C4-2B (cell line): ENCODE measurements around the gene KIF18B.

ENCODE experiments used
- CTCF ChIP-seq: fragments of 450-650 bp; conservative IDR thresholded peaks from 2 replicates; pipeline ENCODE4 v1.5.1; 2017; ENCODE audit warnings: mild to moderate bottlenecking
- ZFX ChIP-seq: fragments of 450-650 bp; IDR thresholded peaks from 2 replicates; pipeline ENCODE4 v1.6.1; 2017

- TF ChIP-seq CTCF (no peak), ZFX (no peak)
Measured at GRCh38 chr17:44981221-44981968, 33.8 kb upstream of the KIF18B start.
